NB4 (cell line): Measurements from ENCODE around the gene FAM184B.

ENCODE experiments used
- CTCF ChIP-seq: IDR thresholded peaks from one replicate; pipeline ENCODE4 v1.5.1; 2012; ENCODE audit warnings: low read depth, low read length
- MAX ChIP-seq: IDR thresholded peaks from 2 replicates; pipeline ENCODE4 v1.6.1; 2011; ENCODE audit warnings: low read depth, low read length
- MYC ChIP-seq: IDR thresholded peaks from 2 replicates; pipeline ENCODE4 v1.6.1; 2011; ENCODE audit warnings: low read depth, low read length

GRCh38 chr4:17708992-17709762 lies 72.2 kb downstream of the FAM184B start:
- TF ChIP-seq MAX, result no peak
- no peak for TF ChIP-seq CTCF
- no peak for TF ChIP-seq MYC
